ENCODE measurements around the gene AMIGO2. TPM values are rescaled to one million over a fixed set of nuclear protein-coding genes. Genes with fewer than 3 reads are reported as not detected.
A peak's percentile ranks its signal among the peaks of the same experiment; 100 is the strongest.
"Not testable (repeated sequence)": the region's sequence is repeated elsewhere in the genome, so short reads cannot be mapped to it uniquely, and the experiment has no call there.

The AMIGO2 gene
- total and polyA plus RNA-seq, 2 experiments from 2014 or later, result 0.92 to 2.2 TPM

DNA sequence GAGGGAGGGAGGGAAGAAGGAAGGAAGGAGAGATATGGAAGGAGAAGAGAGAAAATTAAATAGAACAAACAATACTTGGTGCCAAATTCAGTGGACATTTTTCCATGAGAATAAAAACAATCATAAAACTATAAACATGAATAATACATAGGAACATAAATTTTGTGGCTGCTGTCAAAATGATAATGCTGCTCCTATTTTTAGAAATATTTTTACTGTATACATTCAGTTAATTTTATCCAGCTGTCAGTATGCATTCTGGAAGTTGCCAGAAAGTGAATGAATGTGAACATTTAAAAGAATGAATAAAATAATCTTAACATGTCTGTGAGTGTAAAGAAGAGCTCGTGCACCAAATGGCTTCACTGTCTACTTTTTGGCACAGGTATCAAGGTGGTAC lies 14.2 kb downstream of the AMIGO2 start:
- H3K36me3 ChIP-seq, result no peaks in the 10 kb centered on the region
- no peaks in the 10 kb centered on the region for H3K27me3 ChIP-seq
- no peak overlapping the region for H3K27ac ChIP-seq
- H3K9me3 ChIP-seq (ENCODE audit: low read depth), result no peaks in the 10 kb centered on the region
- no peak for TF ChIP-seq CTCF (IDR thresholded peaks at IDR 0.05; ENCODE audit: low read depth, low read length)
- no peak overlapping the region for H3K4me3 ChIP-seq
- H3K4me1 ChIP-seq (ENCODE audit: low read depth), result no peaks in the 10 kb centered on the region
- DNase-seq (ENCODE audit: low read depth in 1 of 2, low spot score in 1 of 2), result no peak

GRCh38 chr12:47058640-47059039 lies 21.1 kb downstream of the AMIGO2 start:
- not testable (repeated sequence) for H3K27me3 ChIP-seq; DNase-seq (ENCODE audit: low read depth in 1 of 2, low spot score in 1 of 2); H3K4me1 ChIP-seq (ENCODE audit: low read depth); H3K36me3 ChIP-seq; H3K27ac ChIP-seq; H3K9me3 ChIP-seq (ENCODE audit: low read depth); H3K4me3 ChIP-seq

GRCh38 chr12:47056944-47057343 lies 22.8 kb downstream of the AMIGO2 start:
- not testable (repeated sequence) for H3K9me3 ChIP-seq (ENCODE audit: low read depth); DNase-seq (ENCODE audit: low read depth in 1 of 2, low spot score in 1 of 2); H3K27ac ChIP-seq; H3K4me1 ChIP-seq (ENCODE audit: low read depth); H3K4me3 ChIP-seq; H3K36me3 ChIP-seq; H3K27me3 ChIP-seq

DNA sequence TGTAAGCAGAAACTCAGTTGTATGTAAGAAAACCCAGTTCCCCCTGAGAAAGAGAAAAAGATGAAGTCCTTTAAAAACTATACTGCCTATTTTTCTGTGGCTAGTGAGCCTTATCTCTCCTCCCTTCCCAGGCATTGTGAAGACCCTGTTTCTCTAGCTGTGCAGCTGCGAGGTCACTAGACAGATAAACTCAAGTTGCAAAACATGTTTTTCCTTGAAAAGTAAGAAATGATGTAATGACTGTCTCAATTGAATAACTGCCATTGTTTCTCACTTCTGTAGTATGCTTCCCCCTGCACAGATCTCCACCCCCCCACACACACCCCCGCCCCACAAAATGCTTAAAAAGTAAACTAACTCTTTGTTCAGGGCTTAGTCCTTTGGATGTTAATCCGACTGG lies 23.9 kb downstream of the AMIGO2 start:
- not testable (repeated sequence) for H3K4me1 ChIP-seq (ENCODE audit: low read depth)
- peak in 1 of 2 donors; percentile 65 for DNase-seq (ENCODE audit: low read depth in 1 of 2, low spot score in 1 of 2)

DNA sequence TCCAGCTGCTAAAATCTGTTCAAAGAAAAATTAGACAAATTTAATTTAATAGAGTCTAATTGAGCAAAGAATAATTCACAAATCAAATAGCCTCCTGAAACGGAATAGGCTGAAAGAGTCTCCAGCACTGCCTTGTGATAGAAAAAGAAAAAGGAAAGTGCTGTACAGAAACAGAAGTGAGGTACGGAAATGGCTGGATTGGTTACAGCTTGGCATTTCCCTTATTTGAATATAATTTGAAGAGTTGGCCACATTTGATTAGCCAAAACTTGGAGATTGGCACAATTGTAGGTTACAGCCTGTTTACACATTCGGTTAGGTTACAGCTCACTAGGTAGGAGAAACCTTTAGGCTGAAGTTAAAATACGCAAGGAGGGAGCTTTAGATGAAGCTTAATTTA lies 25.1 kb downstream of the AMIGO2 start:
- TF ChIP-seq CTCF (IDR thresholded peaks at IDR 0.05; ENCODE audit: low read depth, low read length), result no peak
- H3K9me3 ChIP-seq (ENCODE audit: low read depth), result no peaks in the 10 kb centered on the region
- no peaks in the 10 kb centered on the region for H3K36me3 ChIP-seq
- H3K27ac ChIP-seq, result no peak overlapping the region
- no peak for DNase-seq (ENCODE audit: low read depth in 1 of 2, low spot score in 1 of 2)
- H3K4me1 ChIP-seq (ENCODE audit: low read depth), result no peaks in the 10 kb centered on the region
- H3K27me3 ChIP-seq, result no peaks in the 10 kb centered on the region
- no peak overlapping the region for H3K4me3 ChIP-seq

More for the DNA sequence above, 23.9 kb downstream of the AMIGO2 start:
- H3K27me3 ChIP-seq; H3K27ac ChIP-seq; H3K9me3 ChIP-seq (ENCODE audit: low read depth); H3K36me3 ChIP-seq; H3K4me3 ChIP-seq: not testable (repeated sequence)

- H3K9me3 ChIP-seq (ENCODE audit: low read depth), result no peaks in the 10 kb centered on the region
These were observed 25.8 kb downstream of the AMIGO2 start for GRCh38 chr12:47053961-47054360.

GRCh38 chr12:47052274-47052673 lies 27.5 kb downstream of the AMIGO2 start:
- Histone ChIP-seq H3K36me3 (no peaks in the 10 kb centered on the region), H3K4me3 (no peak overlapping the region), H3K27me3 (no peaks in the 10 kb centered on the region), H3K9me3 (ENCODE audit: low read depth) (no peaks in the 10 kb centered on the region), H3K27ac (no peak overlapping the region), H3K4me1 (ENCODE audit: low read depth) (no peaks in the 10 kb centered on the region)
- TF ChIP-seq CTCF (IDR thresholded peaks at IDR 0.05; ENCODE audit: low read depth, low read length), result no peak
- no peak for DNase-seq (ENCODE audit: low read depth in 1 of 2, low spot score in 1 of 2)

More at GRCh38 chr12:47053961-47054360, 25.8 kb downstream of the AMIGO2 start:
- Histone ChIP-seq H3K27me3 (no peaks in the 10 kb centered on the region), H3K4me3 (no peak overlapping the region), H3K4me1 (ENCODE audit: low read depth) (no peaks in the 10 kb centered on the region), H3K27ac (no peak overlapping the region), H3K36me3 (no peaks in the 10 kb centered on the region)
- TF ChIP-seq CTCF (IDR thresholded peaks at IDR 0.05; ENCODE audit: low read depth, low read length), result no peak
- DNase-seq (ENCODE audit: low read depth in 1 of 2, low spot score in 1 of 2), result no peak

DNA sequence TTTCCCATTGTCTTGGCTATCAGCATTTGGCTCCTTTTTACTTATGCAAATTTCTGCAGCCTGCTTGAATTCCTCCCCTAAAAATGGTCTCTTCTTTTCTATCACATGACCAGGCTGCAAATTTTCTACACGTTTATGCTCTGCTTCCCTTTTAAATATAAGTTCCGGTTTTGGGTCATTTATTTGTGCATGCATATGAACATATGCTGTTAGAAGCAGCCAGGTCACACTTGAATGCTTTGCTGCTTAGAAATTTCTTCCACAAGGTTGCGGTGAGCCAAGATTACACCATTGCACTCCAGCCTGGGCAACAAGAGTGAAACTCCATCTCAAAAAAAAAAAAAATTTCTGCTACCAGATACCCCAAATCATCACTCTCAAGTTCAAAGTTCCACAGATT lies 28.5 kb downstream of the AMIGO2 start:
- H3K4me3 ChIP-seq; H3K27me3 ChIP-seq; H3K4me1 ChIP-seq (ENCODE audit: low read depth); H3K36me3 ChIP-seq; DNase-seq (ENCODE audit: low read depth in 1 of 2, low spot score in 1 of 2); H3K27ac ChIP-seq; H3K9me3 ChIP-seq (ENCODE audit: low read depth): not testable (repeated sequence)

Measured in cardiac muscle cell (in vitro differentiated cells and primary cell).